PC-3 (cell line): Measurements from ENCODE around the gene TXNRD1. TPM values are rescaled to one million over a fixed set of nuclear protein-coding genes. Genes with fewer than 3 reads are reported as not detected.

Experiments used
- ATAC-seq: fragments of 200-7000 bp; cut with Tn5 transposase; 2 replicates; pipeline ENCODE4 v1.9.1; 2020; ENCODE audit warnings: mild to moderate bottlenecking, moderate library complexity
- BruUV-seq: library from RNA; stranded (reverse); fragments of 400-500 nt; replicated peaks from 2 replicates; lab custom pipeline; 2021; lab: Mats Ljungman, UMichigan
- CTCF ChIA-PET: fragments of 300-600 bp; sonication (Branson Sonifier 250); formaldehyde crosslinking; loops from one replicate; lab custom pipeline; 2022; ENCODE audit warnings: antibody characterized with exemption; lab: Charles Lee
- POLR2A ChIA-PET: fragments of 300-600 bp; sonication (Branson Sonifier 250); formaldehyde crosslinking; loops from one replicate; lab custom pipeline; 2022; ENCODE audit warnings: antibody characterized with exemption; ENCODE audit not compliant: unreplicated experiment; lab: Charles Lee
- DNase-seq: peaks from one replicate; pipeline ENCODE4 v3.0.0-alpha.2; 2015
- H2AFZ ChIP-seq: fragments of 300-600 bp; sonication (generic); 2 replicates; pipeline ENCODE4 v1.6.0; 2016; ENCODE audit warnings: antibody characterized with exemption, low read length
- H3F3A ChIP-seq: fragments of 300-600 bp; sonication (generic); one replicate; pipeline ENCODE4 v1.6.0; 2017; ENCODE audit warnings: antibody characterized with exemption, low read length, control low read depth, mild to moderate bottlenecking; ENCODE audit not compliant: unreplicated experiment
- H3K27ac ChIP-seq: fragments of 300-600 bp; sonication (generic); 2 replicates; pipeline ENCODE4 v1.5.1; 2016; ENCODE audit warnings: mild to moderate bottlenecking, low read length
- H3K27me3 ChIP-seq: fragments of 300-600 bp; sonication (generic); 2 replicates; pipeline ENCODE4 v1.6.1; 2016; ENCODE audit warnings: low read length, mixed read lengths
- H3K36me3 ChIP-seq: fragments of 300-600 bp; sonication (generic); 2 replicates; pipeline ENCODE4 v1.6.1; 2016; ENCODE audit warnings: low read depth, mixed run types, low read length, mixed read lengths
- H3K4me1 ChIP-seq: fragments of 300-600 bp; sonication (generic); 2 replicates; pipeline ENCODE4 v1.5.1; 2016; ENCODE audit warnings: low read length; ENCODE audit not compliant: insufficient read depth
- H3K4me2 ChIP-seq: fragments of 300-600 bp; sonication (generic); 2 replicates; pipeline ENCODE4 v1.6.0; 2016; ENCODE audit warnings: low read length
- H3K4me3 ChIP-seq: fragments of 300-600 bp; sonication (generic); 2 replicates; pipeline ENCODE4 v1.5.1; 2016; ENCODE audit warnings: mild to moderate bottlenecking, low read length, mixed read lengths
- H3K79me2 ChIP-seq: fragments of 300-600 bp; sonication (generic); 2 replicates; pipeline ENCODE4 v1.6.1; 2017; ENCODE audit warnings: low read length, mixed read lengths
- H3K9ac ChIP-seq: fragments of 300-600 bp; sonication (generic); 2 replicates; pipeline ENCODE4 v1.6.0; 2016; ENCODE audit warnings: mild to moderate bottlenecking, low read length
- H3K9me2 ChIP-seq: fragments of 300-600 bp; sonication (generic); replicated peaks from 2 replicates; pipeline ENCODE4 v1.6.1; 2016; ENCODE audit warnings: mixed run types, low read length, mixed read lengths
- H3K9me3 ChIP-seq: fragments of 300-600 bp; sonication (generic); 2 replicates; pipeline ENCODE4 v1.6.1; 2016; ENCODE audit warnings: low read length, mixed read lengths
- H4K20me1 ChIP-seq: fragments of 300-600 bp; sonication (generic); 2 replicates; pipeline ENCODE4 v1.6.1; 2016; ENCODE audit warnings: low read length, mixed read lengths
- CTCF ChIP-seq: fragments of 300-600 bp; sonication (generic); conservative IDR thresholded peaks from 2 replicates; pipeline ENCODE4 v1.5.1; 2017; ENCODE audit warnings: antibody characterized with exemption, low read depth, mild to moderate bottlenecking, low read length
- EZH2 ChIP-seq: fragments of 300-600 bp; sonication (generic); IDR thresholded peaks from one replicate; pipeline ENCODE4 v1.6.1; 2017; ENCODE audit warnings: antibody characterized with exemption, mild to moderate bottlenecking, low read length; ENCODE audit not compliant: unreplicated experiment
- EZH2phosphoT487 ChIP-seq: fragments of 300-600 bp; sonication (generic); IDR thresholded peaks from 2 replicates; pipeline ENCODE4 v1.6.1; 2018; ENCODE audit warnings: mild to moderate bottlenecking, antibody characterized with exemption, low read length, borderline replicate concordance
- intact Hi-C: fragments of 100-400 bp; cut with micrococcal nuclease; formaldehyde crosslinking; loops from 2 replicates; pipeline ENCODE4 v1.9.0; 2023
- total RNA-seq: library from RNA; depleted of rRNA; stranded (reverse); fragments of >200 nt; gene quantifications from 2 replicates; pipeline ENCODE4 v1.2.3, GENCODE V29; 2014

The TXNRD1 gene
- total RNA-seq, 1 experiment from 2014 or later: 419 TPM

GRCh38 chr12:104360983-104361707 is 145.6 kb downstream of the TXNRD1 start:
- intact Hi-C loops: no loop called here

GRCh38 chr12:104365921-104366410 is 150.4 kb downstream of the TXNRD1 start:
- no TSS peak for BruUV-seq
- Histone ChIP-seq H3K79me2 (no peaks in the 10 kb centered on the region), H3K36me3 (peaks cover 10% of the 10 kb centered on the region; the same call in 1 of the 2 replicates), H2AFZ (no peak overlapping the region), H3K9me2 (no peaks in the 10 kb centered on the region), H3K9ac (no peak overlapping the region), H3K4me3 (no peak overlapping the region), H3K27me3 (no peaks in the 10 kb centered on the region), H3F3A (no peaks in the 10 kb centered on the region), H4K20me1 (no peaks in the 10 kb centered on the region), H3K27ac (no peak overlapping the region), H3K4me2 (no peak overlapping the region), H3K4me1 (peaks cover 7% of the 10 kb centered on the region), H3K9me3 (no peaks in the 10 kb centered on the region)
- intact Hi-C loops: no loop called here
- TF ChIP-seq EZH2: no peak
- no peak for TF ChIP-seq CTCF
- TF ChIP-seq EZH2phosphoT487: no peak
- no peak for DNase-seq
- no peak for ATAC-seq
- ChIA-PET CTCF (no interaction called here), POLR2A (interaction anchor here (0.7 kb wide), 1 partner anchor 109 kb away, joined by 4 read pairs; no protein-coding TSS in a partner anchor)

More at GRCh38 chr12:104360983-104361707, 145.6 kb downstream of the TXNRD1 start:
- ChIA-PET POLR2A (no interaction called here), CTCF (no interaction called here)
- Histone ChIP-seq H3K9me2 (no peaks in the 10 kb centered on the region), H3K9ac (no peak overlapping the region), H3K4me2 (no peak overlapping the region), H3K4me1 (peaks cover 10% of the 10 kb centered on the region), H3K27ac (no peak overlapping the region), H3F3A (peaks cover 4% of the 10 kb centered on the region), H3K79me2 (no peaks in the 10 kb centered on the region), H2AFZ (no peak overlapping the region), H4K20me1 (no peaks in the 10 kb centered on the region), H3K4me3 (no peak overlapping the region), H3K9me3 (no peaks in the 10 kb centered on the region), H3K27me3 (no peaks in the 10 kb centered on the region), H3K36me3 (no peaks in the 10 kb centered on the region; the same call in 1 of the 2 replicates)
- no peak for TF ChIP-seq EZH2phosphoT487
- TF ChIP-seq CTCF: no peak
- no peak for TF ChIP-seq EZH2
- ATAC-seq (no peak), DNase-seq (no peak)
- no TSS peak for BruUV-seq

- Histone ChIP-seq H3K9me2 (no peaks in the 10 kb centered on the region), H3K79me2 (no peaks in the 10 kb centered on the region), H3K4me1 (peaks cover 39% of the 10 kb centered on the region), H3K27ac (no peak overlapping the region), H3K9ac (no peak overlapping the region), H3K4me3 (no peak overlapping the region), H3F3A (no peaks in the 10 kb centered on the region), H3K4me2 (no peak overlapping the region), H3K36me3 (peaks cover 10% of the 10 kb centered on the region; the same call in 1 of the 2 replicates), H3K9me3 (no peaks in the 10 kb centered on the region), H4K20me1 (no peaks in the 10 kb centered on the region), H2AFZ (no peak overlapping the region), H3K27me3 (no peaks in the 10 kb centered on the region)
- intact Hi-C loops: loop anchor here (5.0 to 10.0 kb wide), 3 partner anchors 167 to 735 kb away; partner anchors contain the start of gene WASHC4
- ATAC-seq (no peak), DNase-seq (no peak)
- no TSS peak for BruUV-seq
- POLR2A ChIA-PET: no interaction called here
- CTCF ChIA-PET: no interaction called here
- TF ChIP-seq EZH2phosphoT487 (no peak), EZH2 (no peak), CTCF (no peak)
Measured at GRCh38 chr12:104369708-104370107, 154.1 kb downstream of the TXNRD1 start.
